PC-9 (cell line): ENCODE results near the gene CELSR2. TPM values are rescaled to one million over a fixed set of nuclear protein-coding genes. Genes with fewer than 3 reads are reported as not detected.
"Not testable (repeated sequence)": the region's sequence is repeated elsewhere in the genome, so short reads cannot be mapped to it uniquely, and the experiment has no call there.

Experiments used
- BruUV-seq: library from RNA; stranded (reverse); fragments of 400-500 nt; replicated peaks from 2 replicates; lab custom pipeline; 2021; lab: Mats Ljungman, UMichigan
- CTCF ChIA-PET: fragments of 300-600 bp; sonication (Branson Sonifier 250); formaldehyde crosslinking; loops from one replicate; lab custom pipeline; 2022; ENCODE audit warnings: antibody characterized with exemption; lab: Charles Lee
- POLR2A ChIA-PET: fragments of 300-600 bp; sonication (Branson Sonifier 250); formaldehyde crosslinking; loops from one replicate; lab custom pipeline; 2022; ENCODE audit warnings: antibody characterized with exemption; ENCODE audit not compliant: unreplicated experiment; lab: Charles Lee
- DNase-seq, 2 experiments: peaks; one replicate each; pipeline versions ENCODE4 v3.0.0 to v3.0.0-alpha.2; 2015 to 2022; ENCODE audit warnings: mixed read lengths in 1 of 2
- H2AFZ ChIP-seq: fragments of 200-600 bp; sonication (generic); 2 replicates; pipeline ENCODE4 v1.8.1; 2017; ENCODE audit warnings: antibody characterized with exemption
- H3F3A ChIP-seq: fragments of 200-600 bp; sonication (generic); 2 replicates; pipeline ENCODE4 v1.8.1; 2017; ENCODE audit warnings: antibody characterized with exemption, mild to moderate bottlenecking, low read depth; ENCODE audit not compliant: insufficient read depth
- H3K27ac ChIP-seq: fragments of 200-600 bp; sonication (generic); 2 replicates; pipeline ENCODE4 v1.6.1; 2016; ENCODE audit warnings: mixed run types
- H3K27me3 ChIP-seq: fragments of 200-600 bp; sonication (generic); 2 replicates; pipeline ENCODE4 v1.6.1; 2016; ENCODE audit warnings: low read depth, mixed run types; ENCODE audit not compliant: insufficient read depth
- H3K36me3 ChIP-seq: fragments of 200-600 bp; sonication (generic); 2 replicates; pipeline ENCODE4 v1.6.1; 2016; ENCODE audit warnings: low read depth, mixed run types
- H3K4me1 ChIP-seq: fragments of 200-600 bp; sonication (generic); replicated peaks from 2 replicates; pipeline ENCODE4 v1.6.1; 2016; ENCODE audit warnings: mixed run types; ENCODE audit not compliant: insufficient read depth
- H3K4me2 ChIP-seq: fragments of 200-600 bp; sonication (generic); 2 replicates; pipeline ENCODE4 v1.6.1; 2017; ENCODE audit warnings: mixed run types
- H3K4me3 ChIP-seq: fragments of 200-600 bp; sonication (generic); 2 replicates; pipeline ENCODE4 v1.6.1; 2016; ENCODE audit warnings: mixed run types
- H3K79me2 ChIP-seq: fragments of 200-600 bp; sonication (generic); 2 replicates; pipeline ENCODE4 v1.6.1; 2017; ENCODE audit warnings: low read depth, mixed run types
- H3K9me2 ChIP-seq: fragments of 200-600 bp; sonication (generic); 2 replicates; pipeline ENCODE4 v1.8.1; 2017; ENCODE audit warnings: mild to moderate bottlenecking; ENCODE audit not compliant: insufficient read depth
- H3K9me3 ChIP-seq: fragments of 200-600 bp; sonication (generic); 2 replicates; pipeline ENCODE4 v1.8.1; 2016; ENCODE audit warnings: low read depth; ENCODE audit not compliant: insufficient read depth
- H4K20me1 ChIP-seq: fragments of 200-600 bp; sonication (generic); 2 replicates; pipeline ENCODE4 v1.8.1; 2017; ENCODE audit not compliant: insufficient read depth
- CTCF ChIP-seq: fragments of 200-600 bp; sonication (generic); conservative IDR thresholded peaks from 2 replicates; pipeline ENCODE4 v1.6.1; 2017; ENCODE audit warnings: mixed run types, antibody characterized with exemption, mild to moderate bottlenecking, moderate library complexity
- EZH2 ChIP-seq: fragments of 200-600 bp; sonication (generic); IDR thresholded peaks from 2 replicates; pipeline ENCODE4 v1.8.0; 2017; ENCODE audit warnings: antibody characterized with exemption, low read depth
- intact Hi-C: fragments of 100-400 bp; cut with micrococcal nuclease; formaldehyde crosslinking; loops from one replicate; pipeline ENCODE4 v1.10.0; 2022; ENCODE audit not compliant: unreplicated experiment
- total RNA-seq: library from RNA; stranded (reverse); gene quantifications from 2 replicates; pipeline ENCODE4 v1.2.3, GENCODE V29; 2021

CELSR2 gene
- total RNA-seq, 1 experiment from 2014 or later = 19.5 TPM

- CTCF ChIA-PET = no interaction called here
- POLR2A ChIA-PET = no interaction called here
- intact Hi-C loops = no loop called here
- Histone ChIP-seq H3K4me2 (no peak overlapping the region), H3K9me3 (no peaks in the 10 kb centered on the region), H4K20me1 (no peaks in the 10 kb centered on the region), H3K4me3 (no peak overlapping the region), H3K36me3 (no peaks in the 10 kb centered on the region), H3K4me1 (no peaks in the 10 kb centered on the region), H3F3A (0 out of 2 replicates have a peak, but pooled peaks cover 7% of the 10 kb centered on the region), H2AFZ (no peak overlapping the region), H3K27me3 (no peaks in the 10 kb centered on the region), H3K27ac (no peak overlapping the region), H3K79me2 (no peaks in the 10 kb centered on the region), H3K9me2 (no peaks in the 10 kb centered on the region)
- DNase-seq = no peak
- no TSS peak for BruUV-seq
- TF ChIP-seq EZH2 = no peak
- no peak for TF ChIP-seq CTCF
Observed at GRCh38 chr1:109300650-109301151, 51.4 kb downstream of the CELSR2 start.

- DNase-seq = no peak
- no peak overlapping the region for H2AFZ ChIP-seq
- H3K4me3 ChIP-seq = no peak overlapping the region
- intact Hi-C loops = no loop called here
- TF ChIP-seq EZH2 (no peak), CTCF (no peak)
- H3F3A ChIP-seq = 0 out of 2 replicates have a peak, but pooled peaks cover 7% of the 10 kb centered on the region
- ChIA-PET POLR2A (interaction anchor here (0.6 kb wide), 1 partner anchor 21 kb away, joined by 4 read pairs; no protein-coding TSS in a partner anchor), CTCF (no interaction called here)
- H3K9me3 ChIP-seq = no peaks in the 10 kb centered on the region
- no peaks in the 10 kb centered on the region for H3K79me2 ChIP-seq
- H3K4me1 ChIP-seq = no peaks in the 10 kb centered on the region
- no peaks in the 10 kb centered on the region for H3K27me3 ChIP-seq
- no peaks in the 10 kb centered on the region for H3K9me2 ChIP-seq
- no peaks in the 10 kb centered on the region for H3K36me3 ChIP-seq
- H4K20me1 ChIP-seq = no peaks in the 10 kb centered on the region
- H3K27ac ChIP-seq = no peak overlapping the region
- BruUV-seq = no TSS peak
- H3K4me2 ChIP-seq = no peak overlapping the region
Observed at GRCh38 chr1:109301874-109302273, 52.5 kb downstream of the CELSR2 start.

GRCh38 chr1:109304226-109304920 lies 55.0 kb downstream of the CELSR2 start:
- no peaks in the 10 kb centered on the region for H3K9me3 ChIP-seq
- ChIA-PET POLR2A (no interaction called here), CTCF (no interaction called here)
- no peak overlapping the region for H2AFZ ChIP-seq
- no peak for DNase-seq
- TF ChIP-seq CTCF = no peak
- no peak for TF ChIP-seq EZH2
- H3K9me2 ChIP-seq = no peaks in the 10 kb centered on the region
- H3K36me3 ChIP-seq = no peaks in the 10 kb centered on the region
- intact Hi-C loops = no loop called here
- no peak overlapping the region for H3K27ac ChIP-seq
- no peaks in the 10 kb centered on the region for H3K4me1 ChIP-seq
- BruUV-seq = no TSS peak
- no peaks in the 10 kb centered on the region for H4K20me1 ChIP-seq
- no peaks in the 10 kb centered on the region; the same call in 1 of the 2 replicates for H3F3A ChIP-seq
- H3K4me3 ChIP-seq = no peak overlapping the region
- H3K27me3 ChIP-seq = no peaks in the 10 kb centered on the region
- H3K79me2 ChIP-seq = no peaks in the 10 kb centered on the region
- H3K4me2 ChIP-seq = no peak overlapping the region

GRCh38 chr1:109305991-109306390 lies 56.7 kb downstream of the CELSR2 start:
- CTCF ChIA-PET, H3K27ac ChIP-seq: not testable (repeated sequence)

More at GRCh38 chr1:109305991-109306390, 56.7 kb downstream of the CELSR2 start:
- H3K4me2 ChIP-seq, POLR2A ChIA-PET, H3K4me1 ChIP-seq, H4K20me1 ChIP-seq, BruUV-seq, intact Hi-C loops, H3K9me3 ChIP-seq, H2AFZ ChIP-seq, H3F3A ChIP-seq, H3K9me2 ChIP-seq, H3K79me2 ChIP-seq, H3K36me3 ChIP-seq, DNase-seq, H3K4me3 ChIP-seq, H3K27me3 ChIP-seq: not testable (repeated sequence)
